ENCODE results near the gene CASP8. TPM values are rescaled to one million over a fixed set of nuclear protein-coding genes. Genes with fewer than 3 reads are reported as not detected.

CASP8 gene
- total and polyA plus RNA-seq, 2 of the 13 experiments (the other 11 are each of a cell fraction or from before 2014, with no cell fraction given): 25.0 to 52.8 TPM

DNA sequence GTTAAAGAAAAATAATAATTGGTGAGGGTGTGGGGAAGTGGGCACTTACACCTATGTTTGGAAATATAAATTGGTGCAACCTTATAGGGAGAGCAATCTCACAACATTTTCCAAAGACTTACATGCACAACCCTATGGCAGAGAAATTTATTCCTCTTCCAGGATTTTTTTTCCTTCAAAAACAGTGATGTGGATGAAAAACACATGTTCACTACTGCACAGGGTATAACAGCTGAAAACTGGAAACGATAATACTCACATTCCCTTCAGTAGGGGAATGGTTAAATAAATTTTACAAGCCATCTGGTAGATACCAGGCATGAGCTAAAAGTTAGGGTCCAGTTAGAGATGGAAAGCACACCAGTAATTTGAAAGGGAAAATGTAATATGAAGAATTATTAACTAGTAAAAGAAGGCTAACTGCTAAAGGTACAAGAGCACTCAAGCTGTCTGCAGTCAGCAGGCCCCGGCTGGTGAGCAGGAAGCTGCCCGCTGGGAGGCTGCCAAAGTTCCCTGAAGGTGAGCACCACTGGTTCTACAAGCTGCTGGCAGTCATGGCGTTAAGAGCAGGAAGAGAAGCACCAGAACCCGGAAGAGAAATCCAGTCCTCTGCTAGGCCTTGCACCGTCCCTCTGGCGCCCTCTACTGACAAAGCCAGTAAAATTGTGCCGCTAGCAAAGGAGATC lies 28.4 kb upstream of the CASP8 start (continued):
- TF ChIP-seq HOMEZ (CRISPR knock-in tag; IDR thresholded peaks at IDR 0.05; ENCODE audit: low read depth): peak; percentile 88
- no peak for TF ChIP-seq ZNF180 (CRISPR knock-in tag; IDR thresholded peaks at IDR 0.05; ENCODE audit: borderline replicate concordance, low read depth)
- TF ChIP-seq, protein P1, sequence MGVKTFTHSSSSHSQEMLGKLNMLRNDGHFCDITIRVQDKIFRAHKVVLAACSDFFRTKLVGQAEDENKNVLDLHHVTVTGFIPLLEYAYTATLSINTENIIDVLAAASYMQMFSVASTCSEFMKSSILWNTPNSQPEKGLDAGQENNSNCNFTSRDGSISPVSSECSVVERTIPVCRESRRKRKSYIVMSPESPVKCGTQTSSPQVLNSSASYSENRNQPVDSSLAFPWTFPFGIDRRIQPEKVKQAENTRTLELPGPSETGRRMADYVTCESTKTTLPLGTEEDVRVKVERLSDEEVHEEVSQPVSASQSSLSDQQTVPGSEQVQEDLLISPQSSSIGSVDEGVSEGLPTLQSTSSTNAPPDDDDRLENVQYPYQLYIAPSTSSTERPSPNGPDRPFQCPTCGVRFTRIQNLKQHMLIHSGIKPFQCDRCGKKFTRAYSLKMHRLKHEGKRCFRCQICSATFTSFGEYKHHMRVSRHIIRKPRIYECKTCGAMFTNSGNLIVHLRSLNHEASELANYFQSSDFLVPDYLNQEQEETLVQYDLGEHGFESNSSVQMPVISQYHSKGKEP (CRISPR knock-in tag; IDR thresholded peaks at IDR 0.05): no peak
- peak; percentile 84 for TF ChIP-seq IKZF4 (CRISPR knock-in tag; IDR thresholded peaks at IDR 0.05; ENCODE audit: borderline replicate concordance, low read depth, not compliant biosample characterization)
- TF ChIP-seq CHD4 (IDR thresholded peaks at IDR 0.05; ENCODE audit: borderline replicate concordance, low read length): no peak
- TF ChIP-seq ZBTB3 (CRISPR knock-in tag; IDR thresholded peaks at IDR 0.05; ENCODE audit: borderline replicate concordance, low read depth): no peak
- peak; percentile 92 for TF ChIP-seq CCDC6 (CRISPR knock-in tag; IDR thresholded peaks at IDR 0.05)
- TF ChIP-seq, protein P2, sequence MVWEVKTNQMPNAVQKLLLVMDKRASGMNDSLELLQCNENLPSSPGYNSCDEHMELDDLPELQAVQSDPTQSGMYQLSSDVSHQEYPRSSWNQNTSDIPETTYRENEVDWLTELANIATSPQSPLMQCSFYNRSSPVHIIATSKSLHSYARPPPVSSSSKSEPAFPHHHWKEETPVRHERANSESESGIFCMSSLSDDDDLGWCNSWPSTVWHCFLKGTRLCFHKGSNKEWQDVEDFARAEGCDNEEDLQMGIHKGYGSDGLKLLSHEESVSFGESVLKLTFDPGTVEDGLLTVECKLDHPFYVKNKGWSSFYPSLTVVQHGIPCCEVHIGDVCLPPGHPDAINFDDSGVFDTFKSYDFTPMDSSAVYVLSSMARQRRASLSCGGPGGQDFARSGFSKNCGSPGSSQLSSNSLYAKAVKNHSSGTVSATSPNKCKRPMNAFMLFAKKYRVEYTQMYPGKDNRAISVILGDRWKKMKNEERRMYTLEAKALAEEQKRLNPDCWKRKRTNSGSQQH (CRISPR knock-in tag; IDR thresholded peaks at IDR 0.05; ENCODE audit: low read depth): peak; percentile 84; the same call in 1 of the 2 replicates
- no peak for TF ChIP-seq ZC3H4 (CRISPR knock-in tag; IDR thresholded peaks at IDR 0.05; ENCODE audit: borderline replicate concordance)
- peak; percentile 51; the same call in 1 of the 2 replicates for TF ChIP-seq ONECUT2 (CRISPR knock-in tag; IDR thresholded peaks at IDR 0.05)
- TF ChIP-seq RARG (CRISPR knock-in tag; IDR thresholded peaks at IDR 0.05; ENCODE audit: low read depth): no peak
- TF ChIP-seq ZNF720 (CRISPR knock-in tag; IDR thresholded peaks at IDR 0.05): no peak
- 0 out of 2 replicates have a peak, but pooled peaks have one; percentile 21 for TF ChIP-seq RNF2 (conservative IDR thresholded peaks at IDR 0.05; ENCODE audit: low read depth)
- TF ChIP-seq SKI (IDR thresholded peaks at IDR 0.05; ENCODE audit: partially characterized antibody): no peak
- TF ChIP-seq ARNT (IDR thresholded peaks at IDR 0.05): no peak
- TF ChIP-seq ZMAT3 (CRISPR knock-in tag; conservative IDR thresholded peaks at IDR 0.05): peak; percentile 54
- peak; percentile 68; the same call in 1 of the 2 replicates for TF ChIP-seq ZNF430 (CRISPR knock-in tag; IDR thresholded peaks at IDR 0.05)
- no peak for TF ChIP-seq RBM22 (optimal IDR thresholded peaks at IDR 0.05; ENCODE audit: low read length)
- no peak for TF ChIP-seq ZNF597 (CRISPR knock-in tag; IDR thresholded peaks at IDR 0.05)
- peak; percentile 85 for TF ChIP-seq ZNF615 (CRISPR knock-in tag; IDR thresholded peaks at IDR 0.05; ENCODE audit: borderline replicate concordance)
- no peak; the same call in 1 of the 2 replicates for TF ChIP-seq ZBTB20 (CRISPR knock-in tag; IDR thresholded peaks at IDR 0.05; ENCODE audit: borderline replicate concordance, low read depth)
- TF ChIP-seq TGIF2 (CRISPR knock-in tag; IDR thresholded peaks at IDR 0.05): peak; percentile 78; the same call in 1 of the 2 replicates

Measured in HepG2 (cell line).